Measurements from ENCODE around the gene DOK6.

DNA sequence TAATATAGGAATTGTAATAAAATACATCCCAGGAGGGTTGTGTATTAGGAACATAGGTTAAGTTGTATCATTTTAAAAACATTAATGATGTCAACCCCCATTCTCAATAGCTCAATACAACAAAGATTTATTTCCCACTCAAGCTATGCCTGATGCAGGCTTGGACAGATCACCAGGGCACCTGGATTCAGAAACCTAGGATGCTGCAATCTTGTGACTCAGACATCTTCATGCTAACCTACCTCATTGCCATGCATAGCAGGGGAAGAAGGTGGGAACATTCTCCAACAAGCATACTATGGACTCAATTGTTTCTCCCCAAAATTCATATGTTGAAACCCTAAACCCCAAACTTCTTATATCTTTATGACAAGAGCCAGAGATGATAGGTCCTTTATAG is 302.8 kb downstream of the DOK6 start:
- no peak for TF ChIP-seq EZH2 (IDR thresholded peaks at IDR 0.05)
- no peak for TF ChIP-seq POLR2AphosphoS5 (IDR thresholded peaks at IDR 0.05; ENCODE audit: borderline replicate concordance, low read depth, low read length)
- no peak for TF ChIP-seq FOXP2 (optimal IDR thresholded peaks at IDR 0.05; ENCODE audit: control extremely low read depth, extremely low read length, insufficient read depth)
